GM19438 (cell line): ENCODE results near the gene ABCG1.

Experiments used
- ATAC-seq: cut with Tn5 transposase; IDR thresholded peaks from one replicate; pipeline ENCODE4 v1.9.1; 2021; ENCODE audit warnings: low read depth; ENCODE audit not compliant: unreplicated experiment

ABCG1 gene

DNA sequence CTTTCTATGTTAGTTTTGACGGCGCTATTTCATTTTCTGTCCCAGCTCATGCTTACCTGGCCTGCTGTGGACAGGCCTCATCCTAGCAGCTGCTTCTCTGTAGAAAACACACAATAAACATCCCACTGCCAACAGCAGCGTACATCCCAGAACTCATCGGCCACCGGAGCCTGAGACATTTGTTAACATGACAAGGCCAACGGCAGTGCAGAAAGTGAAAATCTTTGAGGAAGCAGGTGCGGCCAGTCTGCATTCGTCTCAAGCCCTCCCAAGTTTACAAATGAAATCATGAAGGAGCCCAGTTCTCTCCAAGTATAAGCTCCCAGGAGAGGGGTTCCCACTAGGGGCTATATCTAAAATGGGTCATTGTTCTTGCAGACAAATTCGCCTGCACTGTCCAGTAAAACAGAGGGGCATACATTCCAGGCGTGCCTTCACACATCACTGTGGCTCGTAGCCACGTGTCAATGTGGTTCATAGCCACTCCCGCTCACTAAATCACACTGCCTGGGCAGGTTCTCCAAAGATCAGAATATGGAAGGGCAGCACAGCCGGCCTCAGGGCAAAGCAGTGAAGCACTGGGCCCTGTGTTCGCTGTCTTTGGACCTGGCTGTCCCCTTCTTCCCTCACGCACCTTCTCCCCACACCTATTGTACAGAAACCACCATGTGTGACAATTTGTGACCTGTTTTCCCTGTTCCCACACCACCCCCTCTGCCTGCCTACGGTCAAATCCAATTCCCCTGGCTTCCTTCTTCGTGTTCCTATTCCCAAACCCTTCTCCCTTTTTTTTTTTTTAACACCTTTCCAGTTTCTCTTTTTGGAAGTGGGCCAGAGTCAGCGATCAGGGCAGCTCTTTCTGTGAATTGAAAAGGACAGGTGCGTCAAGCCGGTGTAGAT lies 27.0 kb upstream of the ABCG1 start:
- ATAC-seq, result no peak

DNA sequence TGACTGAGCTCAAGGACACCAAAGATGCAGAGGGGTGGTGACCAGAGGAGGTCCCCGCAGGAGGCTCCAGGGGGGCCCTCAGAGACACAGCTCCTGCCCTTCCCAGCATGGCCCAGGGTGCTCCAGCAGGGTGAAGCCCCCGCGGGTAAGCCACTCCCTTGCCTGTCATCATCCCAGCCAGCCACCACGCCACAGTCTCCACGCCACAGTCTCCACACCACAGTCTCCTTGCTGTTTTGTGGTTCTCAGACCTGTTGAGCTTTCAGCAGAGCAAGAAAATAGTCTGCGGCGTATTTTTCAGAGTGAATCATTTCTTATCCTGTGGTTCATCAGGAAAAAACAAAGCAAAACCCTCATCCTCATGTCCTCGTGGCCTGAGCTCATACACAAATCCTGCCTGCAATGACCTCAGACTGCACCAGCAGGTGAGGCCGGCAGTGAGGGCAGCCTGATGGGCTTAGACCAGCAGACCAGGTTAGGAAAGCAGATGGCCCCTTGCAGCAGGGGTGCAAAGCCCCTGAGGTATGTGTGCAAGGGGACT lies 25.7 kb upstream of the ABCG1 start:
- no peak for ATAC-seq

DNA sequence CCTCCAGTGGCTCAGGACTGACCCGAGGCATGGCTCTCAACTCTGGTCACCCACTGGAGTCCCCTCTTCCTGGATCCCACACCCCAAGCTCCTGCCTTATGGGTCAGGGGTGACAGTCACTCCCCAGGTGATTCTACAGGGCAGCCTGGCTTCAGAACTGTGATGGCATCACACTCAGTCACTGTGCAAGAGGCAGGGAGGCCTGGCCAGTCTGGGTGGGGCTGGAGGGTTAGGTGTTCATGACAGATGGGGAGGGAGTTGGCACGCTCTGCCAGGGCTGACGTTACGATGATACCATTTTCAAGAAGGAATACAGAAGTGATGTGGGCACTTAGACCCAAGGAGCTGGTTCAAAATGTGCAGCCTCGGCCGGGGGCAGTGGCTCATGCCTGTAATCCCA lies 25.2 kb upstream of the ABCG1 start:
- no peak for ATAC-seq

DNA sequence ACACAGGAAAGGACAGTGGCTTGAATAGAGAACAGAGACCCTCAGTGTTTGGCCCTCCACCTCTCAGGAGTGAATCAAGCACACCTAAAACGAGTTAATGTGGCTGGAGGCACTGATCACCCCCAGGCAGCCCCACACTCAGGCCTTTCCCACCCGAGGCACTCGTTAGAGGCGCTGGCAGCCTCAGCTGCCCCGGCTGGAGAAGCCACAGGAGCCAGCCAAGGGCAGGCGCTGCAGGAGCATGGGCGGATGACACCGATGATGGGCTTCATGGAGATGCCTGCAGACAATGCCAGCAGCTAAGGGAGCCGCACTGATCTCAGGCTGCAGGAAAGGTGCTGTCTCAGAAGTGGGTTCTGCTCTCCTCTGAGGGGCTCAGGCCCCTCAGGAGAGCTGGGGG lies 24.1 kb upstream of the ABCG1 start:
- no peak for ATAC-seq

DNA sequence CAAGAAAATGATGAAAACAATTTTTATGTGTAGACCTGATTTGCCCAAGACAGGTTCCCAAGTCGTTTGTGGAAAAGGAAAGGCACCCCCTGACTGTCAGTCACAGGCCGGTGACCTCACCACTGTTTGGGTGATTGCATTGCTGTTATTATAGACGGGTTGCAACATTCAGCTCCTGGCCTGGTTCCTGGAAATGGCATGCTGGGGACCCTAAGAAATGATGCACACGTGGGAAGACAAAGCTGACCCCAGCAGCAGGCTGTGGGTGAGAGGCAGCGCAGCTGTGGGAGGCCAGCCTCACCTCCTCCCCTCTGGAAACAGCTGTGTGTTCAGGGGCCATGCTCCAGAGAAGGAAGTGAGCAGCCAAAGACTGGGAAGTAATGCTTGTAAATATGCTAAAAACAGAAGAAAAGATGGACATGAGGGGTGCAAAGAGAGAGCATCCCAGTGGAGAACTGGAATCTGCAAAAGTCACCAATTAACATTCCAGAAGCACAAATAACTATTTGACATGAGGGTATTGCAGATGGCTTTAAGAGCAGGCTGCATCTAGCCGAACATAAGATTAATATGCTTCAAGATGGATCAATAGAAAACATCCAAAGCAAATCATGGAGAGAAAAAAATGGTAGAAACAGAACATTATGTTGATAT lies 23.4 kb upstream of the ABCG1 start:
- ATAC-seq, result no peak

DNA sequence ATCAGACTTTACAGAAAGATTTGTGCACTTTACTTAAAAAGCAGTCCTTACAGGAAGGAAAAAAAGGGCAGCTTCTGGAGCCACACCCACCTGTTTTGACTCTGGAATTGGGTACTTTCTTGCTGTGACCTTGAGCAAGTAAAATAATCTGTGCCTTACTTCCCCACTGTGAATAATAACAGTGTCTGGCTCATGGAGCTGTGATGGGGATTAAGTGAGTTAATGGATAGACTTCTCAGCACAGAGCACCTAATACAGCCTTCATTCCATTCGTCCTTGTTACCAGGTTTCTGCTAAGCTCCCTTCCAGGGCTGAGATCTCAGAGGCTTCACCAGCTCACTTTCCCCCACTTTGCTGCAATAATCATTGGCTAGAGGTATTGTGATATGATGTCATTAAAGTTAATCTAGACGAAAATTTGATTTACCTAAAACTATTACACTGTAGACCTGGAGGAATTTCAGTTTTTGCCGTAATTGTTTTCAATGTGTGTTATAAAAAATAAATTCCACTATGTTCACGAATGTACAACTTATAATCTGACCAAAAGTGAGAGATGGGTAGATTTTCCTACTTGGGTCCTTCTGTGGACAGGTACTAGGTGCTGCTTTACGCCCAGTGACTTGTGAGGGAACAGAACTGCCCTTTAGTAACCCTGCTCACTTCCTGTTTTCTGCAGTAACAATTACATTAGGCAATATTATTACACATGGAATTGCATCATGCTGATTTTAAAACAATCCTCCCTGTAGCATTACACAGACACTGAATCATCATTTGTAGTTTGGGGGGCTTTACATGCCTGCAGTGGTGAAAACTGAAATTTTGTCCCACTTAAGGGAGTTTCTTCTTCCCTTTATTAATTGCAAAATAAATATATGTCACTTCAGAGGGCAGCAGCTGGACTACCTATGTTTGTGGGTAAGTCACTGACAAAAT lies 19.7 kb upstream of the ABCG1 start:
- ATAC-seq, result no peak

DNA sequence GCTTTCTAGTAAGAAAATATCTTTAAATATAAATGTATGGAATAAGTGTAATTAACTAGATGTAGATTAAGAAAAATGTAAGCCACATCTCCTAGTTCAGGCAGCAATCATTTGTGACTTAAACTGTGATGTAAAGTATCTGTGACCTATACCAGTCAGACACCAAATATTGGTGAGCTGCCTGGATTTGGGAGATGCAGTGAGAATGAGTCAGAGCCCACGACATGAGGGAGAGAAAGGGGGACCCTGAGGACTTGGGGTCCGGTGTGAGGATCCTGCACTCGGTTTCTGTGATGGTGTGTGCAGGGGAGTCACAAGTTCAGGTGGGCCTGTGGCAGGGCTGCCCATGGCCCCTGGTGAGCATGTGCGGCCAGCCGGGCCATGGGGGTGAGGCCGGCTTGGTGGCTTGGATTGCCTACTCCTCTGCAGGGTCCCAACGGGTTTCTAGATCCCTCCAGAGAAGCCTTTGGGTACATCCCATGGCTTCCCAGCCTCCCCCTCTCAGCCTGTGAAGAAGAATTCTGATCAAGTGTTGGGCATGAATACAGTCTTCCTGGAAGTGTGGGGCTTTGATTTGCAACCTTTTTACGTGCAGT lies 19.0 kb upstream of the ABCG1 start:
- ATAC-seq, result no peak

DNA sequence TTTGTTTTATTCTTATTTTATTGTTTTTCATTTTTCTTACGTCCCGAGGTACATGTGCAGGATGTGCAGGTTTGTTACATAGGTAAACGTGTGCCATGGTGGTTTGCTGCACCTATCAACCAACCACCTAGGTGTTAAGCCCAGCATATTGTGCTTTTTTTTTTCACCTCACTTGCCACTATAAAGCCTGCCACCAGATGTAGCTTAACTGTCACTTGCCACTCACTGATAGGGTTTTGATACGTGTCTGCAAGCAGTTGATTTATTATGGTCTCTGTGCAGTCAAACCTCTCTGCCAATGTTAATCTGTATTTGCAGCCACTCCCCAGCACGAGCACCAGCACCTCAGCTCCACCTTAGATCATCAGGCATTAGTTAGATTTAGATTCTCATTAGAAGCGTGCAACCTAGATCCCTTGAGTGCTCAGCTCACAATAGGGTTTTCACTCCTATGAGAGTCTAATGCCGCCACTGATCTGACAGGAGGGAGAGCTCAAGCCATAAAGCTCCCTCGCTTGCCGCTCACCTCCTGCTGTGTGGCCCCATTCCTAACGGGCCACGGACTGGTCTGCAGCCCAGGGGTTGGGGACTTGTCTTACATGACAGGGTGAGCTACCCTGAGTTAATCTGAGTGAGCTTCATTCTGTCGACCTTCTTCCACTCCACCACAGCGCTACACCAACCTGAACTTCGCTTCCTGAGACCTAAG lies 17.9 kb upstream of the ABCG1 start:
- ATAC-seq, result no peak

DNA sequence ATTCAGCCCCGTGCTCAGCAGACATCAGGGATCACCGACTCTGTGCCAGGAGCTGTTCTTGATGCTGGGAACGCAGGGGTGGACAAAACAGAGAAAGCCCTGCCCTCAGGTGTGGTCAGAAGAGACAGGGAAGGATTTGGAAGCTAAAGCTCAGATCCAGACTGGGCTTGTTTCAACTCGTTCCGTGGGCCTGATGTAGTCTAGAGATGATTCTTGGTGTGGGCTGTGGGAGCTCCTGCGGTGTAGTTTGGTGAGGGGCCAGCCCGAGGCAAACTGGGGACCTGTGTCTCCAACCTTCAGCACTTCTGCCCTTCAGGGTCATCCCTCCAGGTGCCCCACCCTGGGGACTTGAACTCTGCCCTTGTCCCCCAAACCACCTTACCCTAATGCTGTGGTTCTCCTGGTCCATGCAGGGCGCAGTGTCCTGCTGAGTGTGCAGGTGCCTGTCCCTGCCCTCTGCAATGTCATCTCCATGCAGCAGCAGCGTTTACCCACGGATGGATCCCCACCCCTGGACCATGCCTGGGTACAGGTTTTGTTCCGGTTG lies 17.3 kb upstream of the ABCG1 start:
- no peak for ATAC-seq

DNA sequence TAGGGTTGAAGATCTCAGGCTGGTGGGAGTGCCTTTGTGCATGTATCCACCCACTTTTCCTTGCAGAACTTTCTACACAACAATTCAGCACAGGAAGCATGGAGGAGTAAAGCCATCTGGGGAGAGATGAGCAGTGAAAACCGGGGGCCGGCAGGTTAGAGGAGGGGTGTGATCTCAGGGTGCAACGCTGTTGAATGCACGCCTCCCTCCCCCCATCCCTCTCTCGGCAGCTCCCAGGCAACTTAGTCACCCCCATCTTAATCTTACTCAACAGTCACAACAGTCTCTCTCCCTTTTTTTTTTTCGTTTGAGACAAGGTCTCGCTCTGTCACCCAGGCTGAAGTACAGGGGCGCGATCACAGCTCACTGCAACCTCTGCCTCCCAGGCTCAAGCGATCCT lies 16.6 kb upstream of the ABCG1 start:
- no peak for ATAC-seq

DNA sequence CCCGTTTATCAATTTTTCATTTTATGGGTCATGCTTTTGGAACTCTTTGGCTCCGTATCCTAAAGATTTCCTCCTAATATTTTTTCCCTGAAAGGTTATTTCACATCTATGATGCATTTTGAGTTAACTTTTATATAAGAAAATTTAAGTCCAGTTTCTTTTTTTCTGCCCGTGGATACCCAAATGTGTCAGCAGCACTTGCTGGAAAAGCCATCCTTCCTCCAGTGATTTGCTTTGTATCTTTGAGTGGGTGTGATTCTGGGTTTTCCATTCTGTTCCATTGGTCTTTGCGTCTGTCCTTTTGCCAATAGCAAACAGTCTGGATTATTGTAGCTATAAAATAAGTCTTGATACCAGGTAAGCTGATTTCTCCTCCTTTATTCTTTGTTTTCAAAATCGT lies 15.6 kb upstream of the ABCG1 start:
- ATAC-seq, result no peak

DNA sequence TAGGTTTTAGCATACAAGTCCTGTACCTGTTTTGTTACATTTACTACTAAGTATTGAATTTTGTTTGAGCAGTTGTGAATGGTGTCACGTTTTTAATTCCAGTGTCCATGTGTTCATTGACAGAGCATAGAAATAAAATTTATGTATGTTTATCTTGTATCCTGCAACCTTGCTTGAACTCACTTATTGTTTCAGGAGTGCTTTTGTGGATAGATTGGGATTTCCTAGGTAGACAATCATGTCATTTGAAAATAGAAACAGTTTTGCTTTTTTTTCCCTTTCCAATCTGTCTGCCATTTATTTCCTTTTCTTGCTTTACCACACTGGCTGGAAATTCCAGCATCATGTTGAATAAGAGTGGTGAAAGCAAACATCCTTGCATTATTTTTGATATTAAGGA lies 15.0 kb upstream of the ABCG1 start:
- ATAC-seq, result no peak

DNA sequence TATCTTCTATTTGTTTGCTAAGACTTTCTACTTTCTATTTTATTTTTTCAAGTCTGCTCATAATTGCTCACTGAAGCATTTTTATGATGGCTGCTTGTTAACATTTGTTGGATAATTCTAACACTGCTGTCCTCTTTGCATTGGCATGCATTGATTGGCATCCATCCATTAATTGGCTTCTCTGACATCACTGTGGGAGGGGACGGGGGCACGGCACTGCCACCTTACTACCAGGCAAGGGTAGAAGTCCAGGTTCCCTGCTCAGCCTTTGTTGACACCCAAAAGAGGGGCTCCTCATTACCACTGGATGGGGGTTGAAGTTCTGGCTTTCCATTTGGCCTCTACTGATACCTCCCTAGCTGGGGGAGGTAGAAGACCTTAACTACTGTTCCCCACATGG lies 11.5 kb upstream of the ABCG1 start:
- ATAC-seq, result no peak

DNA sequence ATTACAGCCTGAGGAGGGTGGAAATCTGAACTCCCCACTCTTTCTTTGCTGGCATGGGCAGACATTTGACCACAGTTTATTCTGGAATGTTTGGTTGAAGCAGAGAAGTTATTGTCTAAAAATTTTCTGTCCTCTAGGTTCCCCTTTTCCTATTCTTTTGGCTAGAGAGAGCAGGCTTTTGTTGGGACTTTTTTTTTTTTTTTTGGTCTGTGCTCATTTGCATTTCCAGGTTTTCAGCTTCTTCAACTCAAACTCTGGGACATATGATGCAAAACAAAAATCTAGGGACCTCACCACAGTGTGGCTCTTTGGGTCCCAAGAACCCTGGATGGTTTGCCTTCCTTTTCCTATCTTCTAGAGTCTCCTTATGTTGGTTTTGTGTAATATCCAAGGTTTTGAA lies 10.9 kb upstream of the ABCG1 start:
- no peak for ATAC-seq

DNA sequence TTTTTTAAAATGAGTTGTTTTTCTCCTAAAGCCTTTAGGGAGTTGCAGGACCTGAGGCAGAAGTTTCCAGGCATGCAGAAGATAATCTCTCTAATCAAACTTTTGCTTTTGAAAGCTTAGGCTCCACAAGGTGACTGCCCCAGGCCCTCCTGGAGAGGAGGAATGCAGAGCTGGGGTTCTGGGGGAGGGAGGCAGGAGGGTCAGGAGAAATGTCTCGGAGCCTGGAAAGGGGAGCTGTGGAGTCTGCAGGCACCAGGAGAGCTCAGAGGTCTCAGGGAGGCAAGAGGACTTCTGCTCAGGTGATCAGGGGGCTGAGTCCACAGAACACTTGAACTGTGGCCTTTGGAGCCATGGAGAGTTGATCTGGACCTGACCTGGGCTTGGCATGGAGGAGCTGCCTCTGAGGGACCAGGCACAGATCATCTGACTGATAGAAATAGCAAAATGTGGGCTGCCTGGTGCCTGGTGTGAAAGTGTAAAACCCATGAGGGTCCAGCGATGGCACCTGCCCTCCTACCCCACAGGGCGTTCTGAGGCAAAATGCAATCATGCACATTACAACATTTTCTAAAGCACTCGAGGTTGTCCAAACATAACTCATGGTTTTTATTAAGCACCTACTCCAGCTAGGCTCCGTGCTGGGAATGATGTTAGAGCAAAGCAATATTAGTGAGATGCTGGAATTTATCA lies 10.0 kb upstream of the ABCG1 start:
- no peak for ATAC-seq

DNA sequence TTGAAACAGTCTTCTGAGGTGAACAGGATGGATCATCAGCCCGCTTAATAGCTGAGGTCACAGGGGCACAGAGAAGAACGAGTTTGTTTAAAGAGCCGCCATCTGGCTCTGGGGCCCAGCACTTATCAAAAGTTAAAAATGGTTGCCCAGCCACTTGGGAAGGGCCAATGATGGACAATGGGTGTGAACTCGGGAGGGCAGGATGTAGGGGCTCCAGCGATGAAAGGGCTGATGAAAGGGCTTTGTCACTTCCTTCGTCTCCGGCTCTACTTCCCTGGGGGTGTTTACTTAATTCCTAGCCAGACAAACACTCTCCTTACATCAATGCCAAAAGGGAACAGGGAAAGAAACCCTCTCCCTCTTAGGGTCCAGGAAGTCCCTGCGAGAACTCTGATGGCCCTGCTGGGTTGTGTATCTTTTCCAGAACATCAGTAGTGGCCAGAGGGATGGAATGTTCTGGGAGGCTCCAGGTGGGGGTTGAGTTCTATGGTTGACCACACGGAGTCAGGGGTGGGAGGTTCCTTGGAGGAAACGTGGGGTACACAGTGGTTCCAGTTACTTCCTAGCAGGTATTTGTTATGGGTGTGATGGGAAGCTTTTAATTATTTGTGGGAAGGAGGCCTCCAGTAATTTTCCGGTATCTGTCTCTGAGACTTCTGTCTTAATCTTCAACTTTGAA lies 9.0 kb upstream of the ABCG1 start:
- no peak for ATAC-seq

DNA sequence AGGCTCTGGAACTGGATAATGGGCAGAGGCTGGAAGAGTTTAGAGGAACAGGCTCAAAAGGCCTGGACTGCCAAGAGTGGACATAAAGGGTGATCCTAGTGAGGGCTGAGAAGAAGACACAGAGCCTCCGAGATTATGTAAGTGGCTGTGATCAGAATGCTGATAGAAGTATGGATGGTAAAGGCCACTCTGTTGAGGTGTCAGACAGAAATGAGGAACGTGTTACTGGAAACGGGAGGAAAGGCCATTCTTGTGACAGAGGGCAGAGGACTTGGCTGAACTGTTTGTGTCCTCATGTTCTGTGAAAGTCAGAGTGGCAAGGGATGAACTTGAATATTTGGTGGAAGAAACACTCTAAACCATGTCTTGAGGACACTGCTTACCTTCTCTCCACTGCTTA lies 6.7 kb upstream of the ABCG1 start:
- no peak for ATAC-seq

DNA sequence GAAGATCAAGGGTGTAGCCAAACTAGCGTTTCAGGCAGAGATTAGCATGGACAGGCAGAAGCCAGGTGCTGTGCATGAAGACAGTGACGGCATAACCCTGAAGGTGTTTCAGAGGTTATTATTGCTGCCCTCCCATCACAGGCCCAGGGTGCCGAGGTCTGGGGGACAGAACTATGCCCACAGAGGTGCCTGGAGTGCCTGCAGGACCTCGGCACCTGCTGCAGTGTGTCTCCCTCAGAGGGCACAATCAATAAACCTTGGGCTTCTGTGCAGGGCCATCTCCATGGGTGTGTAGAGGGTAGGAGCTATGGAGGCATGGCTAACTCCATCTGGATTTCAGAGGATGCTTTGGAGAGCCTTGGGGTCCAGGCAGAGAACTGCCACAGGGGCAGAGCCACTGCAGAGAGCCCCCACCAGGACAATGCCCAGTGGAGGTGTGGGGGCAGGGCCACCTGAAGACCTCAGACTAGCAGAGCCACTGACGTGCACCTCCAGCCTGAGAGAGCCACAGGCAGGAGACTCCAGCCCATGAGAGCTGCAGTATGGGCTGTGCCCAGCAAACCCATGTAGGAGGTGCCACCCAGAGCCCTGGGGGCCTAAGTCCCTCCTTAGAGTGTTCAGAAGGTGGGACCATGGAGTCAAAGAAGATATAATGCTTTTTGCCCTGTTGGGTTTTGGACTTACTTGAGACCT lies 5.7 kb upstream of the ABCG1 start:
- ATAC-seq, result no peak
